Activated B cell treated with CpG ODN at 0.5 μM for 24 hours (primary cell): Measurements from ENCODE around the gene MYO7A. TPM values are rescaled to one million over a fixed set of nuclear protein-coding genes. Genes with fewer than 3 reads are reported as not detected.

Experiments
- ATAC-seq: fragments of 200-7000 bp; cut with Tn5 transposase; one replicate; pipeline ENCODE4 v1.10.0; 2021; ENCODE audit warnings: low read depth, mild to moderate bottlenecking, moderate library complexity
- CTCF ChIA-PET: fragments of 350-600 bp; sonication (Branson Sonifier 250); formaldehyde crosslinking; loops from one replicate; lab custom pipeline; 2021; ENCODE audit warnings: antibody characterized with exemption; lab: Charles Lee
- POLR2A ChIA-PET: fragments of 350-600 bp; sonication (Branson Sonifier 250); formaldehyde crosslinking; loops from one replicate; lab custom pipeline; 2021; ENCODE audit warnings: antibody characterized with exemption; lab: Charles Lee
- DNase-seq: peaks from one replicate; pipeline ENCODE4 v3.0.0; 2022
- H3K27ac Mint-ChIP-seq: one replicate; pipeline ENCODE4 v1.8.0; 2020; ENCODE audit warnings: mixed read lengths
- H3K27me3 Mint-ChIP-seq: one replicate; pipeline ENCODE4 v1.8.0; 2021; ENCODE audit warnings: mixed read lengths
- H3K36me3 Mint-ChIP-seq: one replicate; pipeline ENCODE4 v1.8.0; 2021; ENCODE audit warnings: low read depth, mixed read lengths
- H3K4me1 Mint-ChIP-seq: one replicate; pipeline ENCODE4 v1.8.0; 2021; ENCODE audit warnings: mixed read lengths
- H3K4me3 Mint-ChIP-seq: one replicate; pipeline ENCODE4 v1.8.0; 2020; ENCODE audit warnings: mild to moderate bottlenecking, mixed read lengths
- H3K9me3 Mint-ChIP-seq: one replicate; pipeline ENCODE4 v1.8.0; 2020; ENCODE audit warnings: mixed read lengths
- intact Hi-C: fragments of 100-400 bp; cut with micrococcal nuclease; formaldehyde crosslinking; loops from one replicate; pipeline ENCODE4 v1.15.1; 2024
- total RNA-seq: library from RNA; stranded (reverse); gene quantifications from 2 replicates; pipeline ENCODE4 v1.2.3, GENCODE V29; 2022
- TF ChIP-seq, protein P1 (sequence below): fragments of 200-600 bp; IDR thresholded peaks from one replicate; pipeline ENCODE4 v1.8.0; 2022; ENCODE audit warnings: antibody characterized with exemption, mild to moderate bottlenecking

MYO7A gene
- total RNA-seq, 1 donor from 2014 or later = 5.4 TPM

DNA sequence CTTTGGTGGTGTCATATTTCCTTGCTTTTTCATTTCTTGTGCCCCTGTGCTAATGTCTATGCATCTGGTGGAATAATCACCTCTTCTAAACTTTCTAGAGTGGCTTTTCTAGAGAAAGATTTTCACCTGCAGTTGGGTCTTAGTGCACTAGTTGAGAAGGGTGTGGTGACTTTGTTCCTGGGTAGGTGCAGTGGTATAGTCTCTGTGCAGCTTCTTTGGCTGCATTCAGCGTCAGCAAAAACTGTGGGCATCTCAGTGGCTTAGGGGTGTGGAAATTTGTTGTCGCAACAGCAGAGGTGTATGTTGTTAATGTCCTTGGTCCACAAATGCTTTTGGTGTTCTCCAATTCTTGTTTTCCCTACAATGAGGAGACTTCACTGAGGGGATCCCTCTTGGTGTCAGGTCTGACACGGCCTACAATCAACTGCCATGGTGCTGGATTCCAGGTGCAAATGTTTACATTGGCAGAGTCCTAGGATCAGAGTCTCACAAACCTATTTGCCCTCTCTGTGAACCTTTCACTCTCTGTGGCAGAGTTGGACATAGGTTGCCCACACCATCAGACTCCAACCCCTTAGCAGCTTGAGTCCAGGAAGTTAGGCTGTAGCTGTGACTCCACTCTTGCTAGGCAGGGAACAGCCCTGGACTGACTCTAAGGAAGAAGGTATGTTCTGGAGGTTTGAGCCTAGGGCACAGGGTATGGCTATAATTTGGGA, 124.7 kb downstream of the MYO7A start:
- intact Hi-C loops = no loop called here
- Mint-ChIP-seq H3K27me3 (peaks cover 19% of the 10 kb centered on the region), H3K4me1 (no peaks in the 10 kb centered on the region), H3K9me3 (peaks cover 8% of the 10 kb centered on the region), H3K36me3 (no peaks in the 10 kb centered on the region), H3K27ac (no peak overlapping the region), H3K4me3 (no peak overlapping the region)
- TF ChIP-seq, protein P1, sequence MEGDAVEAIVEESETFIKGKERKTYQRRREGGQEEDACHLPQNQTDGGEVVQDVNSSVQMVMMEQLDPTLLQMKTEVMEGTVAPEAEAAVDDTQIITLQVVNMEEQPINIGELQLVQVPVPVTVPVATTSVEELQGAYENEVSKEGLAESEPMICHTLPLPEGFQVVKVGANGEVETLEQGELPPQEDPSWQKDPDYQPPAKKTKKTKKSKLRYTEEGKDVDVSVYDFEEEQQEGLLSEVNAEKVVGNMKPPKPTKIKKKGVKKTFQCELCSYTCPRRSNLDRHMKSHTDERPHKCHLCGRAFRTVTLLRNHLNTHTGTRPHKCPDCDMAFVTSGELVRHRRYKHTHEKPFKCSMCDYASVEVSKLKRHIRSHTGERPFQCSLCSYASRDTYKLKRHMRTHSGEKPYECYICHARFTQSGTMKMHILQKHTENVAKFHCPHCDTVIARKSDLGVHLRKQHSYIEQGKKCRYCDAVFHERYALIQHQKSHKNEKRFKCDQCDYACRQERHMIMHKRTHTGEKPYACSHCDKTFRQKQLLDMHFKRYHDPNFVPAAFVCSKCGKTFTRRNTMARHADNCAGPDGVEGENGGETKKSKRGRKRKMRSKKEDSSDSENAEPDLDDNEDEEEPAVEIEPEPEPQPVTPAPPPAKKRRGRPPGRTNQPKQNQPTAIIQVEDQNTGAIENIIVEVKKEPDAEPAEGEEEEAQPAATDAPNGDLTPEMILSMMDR = no peak
- ChIA-PET POLR2A (no interaction called here), CTCF (no interaction called here)
- ATAC-seq (no peak), DNase-seq (no peak)

DNA sequence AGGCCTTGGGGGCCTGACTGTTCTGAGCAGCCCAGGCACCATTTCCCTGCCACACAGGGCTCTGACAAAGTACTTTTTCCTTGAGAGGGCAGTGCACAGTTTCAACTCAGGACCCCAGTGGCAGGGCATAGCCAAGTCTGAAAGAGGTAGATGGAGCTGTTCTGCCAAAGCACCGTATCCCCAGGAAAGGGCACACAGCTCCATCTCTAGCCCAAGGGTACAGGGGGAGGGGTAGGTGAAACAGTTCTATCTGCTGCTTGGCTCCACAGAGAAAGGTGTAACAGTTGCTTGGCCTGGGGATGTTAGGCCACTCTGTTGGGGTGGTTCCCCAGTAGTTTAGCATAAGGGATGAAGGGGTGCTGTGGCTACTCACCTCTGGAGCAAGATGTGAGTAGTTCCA, 125.6 kb downstream of the MYO7A start:
- ChIA-PET CTCF (no interaction called here), POLR2A (no interaction called here)
- DNase-seq = no peak
- Mint-ChIP-seq H3K4me3 (no peak overlapping the region), H3K4me1 (no peaks in the 10 kb centered on the region), H3K27ac (no peak overlapping the region), H3K36me3 (no peaks in the 10 kb centered on the region), H3K9me3 (peaks cover 8% of the 10 kb centered on the region), H3K27me3 (peaks cover 25% of the 10 kb centered on the region)
- ATAC-seq = no peak
- intact Hi-C loops = no loop called here
- TF ChIP-seq, protein P1 = no peak

DNA sequence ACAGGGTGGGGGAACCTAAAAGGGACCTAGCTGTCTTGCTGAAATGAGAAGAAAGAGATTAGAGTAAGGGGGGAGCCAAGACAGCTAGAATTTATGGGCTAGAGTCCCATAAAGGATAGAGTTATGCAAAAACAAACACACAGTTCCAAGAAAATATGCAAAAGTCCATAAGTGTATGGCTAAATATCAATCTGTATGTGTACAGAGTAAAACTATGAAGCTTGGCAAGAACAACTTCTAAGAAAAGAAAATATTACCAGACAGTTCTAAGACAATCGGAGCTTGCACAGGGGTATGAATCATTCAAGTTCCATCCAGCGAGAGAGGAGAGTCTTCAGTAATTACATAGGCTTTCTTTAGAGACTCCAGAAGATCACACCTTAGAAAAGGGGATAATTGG, 131.6 kb downstream of the MYO7A start:
- CTCF ChIA-PET = no interaction called here

DNA sequence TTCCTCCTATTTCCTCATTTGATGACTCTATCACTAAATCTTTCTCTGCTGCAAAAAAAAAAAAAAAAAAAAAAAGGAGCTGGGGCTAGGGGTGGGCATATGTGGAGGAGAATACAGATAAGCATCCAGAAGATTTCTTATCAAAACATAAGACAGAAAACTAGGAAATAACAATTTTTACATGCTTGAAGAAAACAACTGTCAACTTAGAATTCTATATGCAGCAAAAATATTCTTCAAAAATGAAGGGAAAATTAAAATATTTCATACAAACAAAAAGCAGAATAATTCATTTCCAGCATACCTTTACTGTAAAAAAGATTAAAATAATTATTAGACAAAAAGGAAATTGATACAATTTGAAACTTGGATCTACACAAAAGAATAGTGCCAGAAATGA, 134.8 kb downstream of the MYO7A start:
- Mint-ChIP-seq H3K27me3 (peaks cover 20% of the 10 kb centered on the region), H3K36me3 (peaks cover 3% of the 10 kb centered on the region), H3K27ac (no peak overlapping the region), H3K4me1 (no peaks in the 10 kb centered on the region), H3K4me3 (no peak overlapping the region), H3K9me3 (peaks cover 14% of the 10 kb centered on the region)
- no peak for DNase-seq
- POLR2A ChIA-PET = no interaction called here
- intact Hi-C loops = no loop called here
- TF ChIP-seq, protein P1 = no peak
- no peak for ATAC-seq
- CTCF ChIA-PET = no interaction called here

More for the DNA sequence above, 131.6 kb downstream of the MYO7A start:
- TF ChIP-seq, protein P1 = no peak
- ATAC-seq = no peak
- POLR2A ChIA-PET = no interaction called here
- intact Hi-C loops = no loop called here
- peaks cover 3% of the 10 kb centered on the region for H3K36me3 Mint-ChIP-seq
- peaks cover 31% of the 10 kb centered on the region for H3K27me3 Mint-ChIP-seq
- H3K4me3 Mint-ChIP-seq = no peak overlapping the region
- peaks cover 14% of the 10 kb centered on the region for H3K9me3 Mint-ChIP-seq
- H3K27ac Mint-ChIP-seq = no peak overlapping the region
- no peaks in the 10 kb centered on the region for H3K4me1 Mint-ChIP-seq
- no peak for DNase-seq

Other genes starting within 250 kb of the MYO7A start
- gene B3GNT6, start 93.8 kb upstream of the MYO7A start, total RNA-seq = not detected in 2 replicates
- gene CAPN5, start 61.3 kb upstream of the MYO7A start, total RNA-seq = 0.44 and 0.71 TPM in 2 replicates
- not detected in 2 replicates for gene OMP, start 25.4 kb upstream of the MYO7A start, total RNA-seq
- gene GDPD4, start 173.4 kb downstream of the MYO7A start, total RNA-seq = not detected in 2 replicates